ENCODE measurements around the gene ZNF451.
A peak's percentile ranks its signal among the peaks of the same experiment; 100 is the strongest.
"Not testable (repeated sequence)": the region's sequence is repeated elsewhere in the genome, so short reads cannot be mapped to it uniquely, and the experiment has no call there.

Gene ZNF451

GRCh38 chr6:57089687-57090457 lies at the start of gene ZNF451:
ZNF451 (plus strand) TSS chr6:57090188; CDS start chr6:57090254, 66 bp downstream.
- DNase-seq (ENCODE audit: low read depth), result peak; percentile 77

- DNase-seq (ENCODE audit: low read depth), result not testable (repeated sequence)
Observed at GRCh38 chr6:57044061-57044460, 45.9 kb upstream of the ZNF451 start.

DNA sequence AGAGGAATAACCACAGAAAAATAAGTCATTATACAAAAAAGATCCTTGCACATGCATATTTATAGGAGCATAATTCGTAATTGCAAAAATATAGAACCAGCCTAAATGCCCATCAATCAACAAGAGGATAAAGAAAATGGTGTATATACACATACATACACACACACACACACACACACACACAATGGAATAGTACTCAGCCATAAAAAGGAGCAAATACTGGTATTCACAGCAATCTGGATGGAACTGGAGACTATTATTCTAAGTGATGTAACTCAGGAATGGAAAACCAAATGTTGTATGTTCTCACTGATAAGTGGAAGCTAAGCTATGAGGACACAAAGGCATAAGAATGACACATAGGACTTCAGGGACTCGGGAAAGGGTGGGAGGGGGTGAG lies 45.4 kb upstream of the ZNF451 start:
- no peak for DNase-seq (ENCODE audit: low read depth)

DNA sequence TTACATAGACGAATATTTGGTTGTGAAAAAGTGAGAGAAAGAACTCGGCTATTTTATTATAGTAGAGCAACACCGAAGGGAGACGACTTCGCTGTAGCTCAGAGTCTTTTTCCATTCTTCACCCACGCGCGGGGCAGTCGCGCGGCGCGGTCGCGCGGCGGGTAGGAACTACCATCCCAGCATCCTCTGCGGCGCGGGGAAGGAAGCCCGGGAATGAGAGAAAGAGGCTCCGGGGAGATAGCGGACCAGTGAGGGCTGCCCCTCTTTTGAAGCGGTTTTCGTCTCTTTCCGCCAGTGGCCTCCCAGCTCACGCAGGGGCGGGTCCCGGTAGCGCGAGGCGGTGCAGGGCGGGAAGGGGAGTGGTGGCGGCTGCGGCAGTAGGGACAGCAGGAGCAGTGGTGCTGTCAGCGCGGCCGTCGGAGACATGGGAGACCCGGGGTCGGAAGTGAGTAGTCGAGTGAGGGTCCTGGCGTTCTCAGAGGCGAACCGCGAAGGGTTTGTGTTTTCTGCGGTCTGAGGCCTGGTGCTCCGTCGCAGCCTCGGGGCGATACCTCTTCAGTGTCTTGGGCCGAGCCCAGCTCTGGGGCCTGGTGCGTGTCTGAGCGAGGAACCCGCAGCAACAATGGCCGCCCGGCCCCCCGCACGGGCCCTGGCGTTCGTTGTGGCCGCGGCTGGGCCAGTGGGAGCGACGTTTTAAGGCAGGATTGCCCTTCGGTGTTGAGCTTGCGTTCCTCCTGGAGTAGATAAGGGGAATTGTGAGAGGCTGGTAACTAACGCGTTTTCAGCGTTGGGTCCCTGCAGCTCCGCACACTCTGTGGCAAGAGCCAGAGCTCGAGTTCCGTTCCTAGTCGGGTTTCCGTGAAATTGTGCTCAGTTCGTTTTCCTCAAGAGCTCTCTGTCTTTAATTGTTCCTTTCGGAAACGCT lies 43.4 kb upstream of the ZNF451 start, which contains the start of gene KIAA1586:
TSS of gene KIAA1586 (plus strand) at position 362 of the 925 bp plus-strand sequence. CDS start at position 425, 63 bp downstream.
- peak; percentile 40 for DNase-seq (ENCODE audit: low read depth)

DNA sequence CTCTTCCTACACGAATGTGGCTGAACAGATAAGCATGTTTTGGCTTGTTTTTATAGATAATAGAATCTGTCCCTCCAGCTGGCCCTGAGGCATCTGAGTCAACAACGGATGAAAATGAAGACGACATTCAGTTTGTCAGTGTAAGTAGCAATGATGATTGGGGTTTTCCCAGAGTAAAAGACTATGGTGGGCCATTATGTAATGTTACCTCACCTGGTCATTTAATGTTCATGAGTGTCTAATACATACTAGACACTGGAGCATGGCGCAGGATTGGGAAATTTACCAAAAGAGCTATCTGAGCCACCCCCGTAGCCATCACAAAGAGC lies 42.8 kb upstream of the ZNF451 start:
- not testable (repeated sequence) for DNase-seq (ENCODE audit: low read depth)

- DNase-seq (ENCODE audit: low read depth), result not testable (repeated sequence)
Observed at GRCh38 chr6:57047859-57048258, 42.1 kb upstream of the ZNF451 start.

DNA sequence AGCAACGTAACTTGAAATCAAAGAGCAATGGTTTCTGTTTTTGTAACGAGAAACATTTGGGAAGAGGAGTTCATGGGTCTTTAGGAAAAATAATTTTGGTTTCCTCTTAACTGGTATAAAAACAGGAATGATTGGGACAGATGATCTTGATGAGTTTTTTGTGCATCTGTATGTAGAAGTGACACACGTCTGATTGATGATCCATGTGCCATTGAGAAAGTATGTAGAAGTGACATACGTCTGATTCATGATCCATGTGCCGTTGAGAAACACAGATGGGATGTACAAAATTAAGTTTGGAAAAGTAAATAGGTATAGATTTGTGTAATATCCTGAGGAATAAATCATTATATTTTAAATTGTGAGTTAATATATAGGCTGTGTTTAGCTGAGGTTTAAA lies 41.4 kb upstream of the ZNF451 start:
- DNase-seq (ENCODE audit: low read depth), result no peak

- no peak for DNase-seq (ENCODE audit: low read depth)
Observed at GRCh38 chr6:57063847-57064246, 26.1 kb upstream of the ZNF451 start.

DNA sequence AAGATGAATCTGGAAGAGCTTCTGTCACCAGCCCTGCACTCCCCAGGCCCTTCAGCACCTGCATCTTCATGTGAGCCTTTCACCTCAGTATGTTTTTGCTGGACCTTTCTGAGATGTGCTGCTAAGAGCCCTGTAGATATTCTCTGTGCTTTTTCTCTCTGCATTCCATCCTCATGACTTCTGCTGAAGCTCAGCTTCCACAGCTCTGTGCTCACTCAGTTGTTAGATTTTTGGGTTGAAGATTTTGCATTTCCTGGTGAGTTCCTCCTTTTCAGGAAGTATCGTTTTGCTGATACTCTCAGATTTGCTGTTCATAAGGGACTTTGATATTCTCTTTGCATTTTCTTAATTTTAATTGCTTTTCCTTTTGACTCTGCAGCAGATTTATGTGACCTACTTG lies 25.2 kb upstream of the ZNF451 start:
- DNase-seq (ENCODE audit: low read depth), result no peak

- no peak for DNase-seq (ENCODE audit: low read depth)
Observed at GRCh38 chr6:57068061-57068460, 21.9 kb upstream of the ZNF451 start.

DNA sequence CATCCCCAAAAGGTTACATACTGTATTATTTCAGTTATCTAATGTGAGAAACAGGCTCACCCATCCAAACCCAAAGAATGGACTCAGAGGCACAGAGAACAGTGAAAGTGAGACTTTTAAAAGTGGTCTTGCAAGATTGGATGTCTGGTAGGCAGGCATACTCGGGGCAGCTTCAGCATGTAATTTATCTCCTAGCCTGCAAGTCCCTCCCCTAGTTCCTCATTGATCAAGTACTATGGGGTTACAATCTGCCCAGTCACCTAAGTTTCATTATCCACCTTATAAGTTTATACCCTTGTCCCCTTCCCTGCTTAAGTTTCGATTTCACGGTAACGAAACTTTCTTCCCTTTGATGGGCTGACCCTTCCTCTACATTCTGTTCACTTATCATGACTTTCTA lies 20.8 kb upstream of the ZNF451 start:
- DNase-seq (ENCODE audit: low read depth), result no peak

DNA sequence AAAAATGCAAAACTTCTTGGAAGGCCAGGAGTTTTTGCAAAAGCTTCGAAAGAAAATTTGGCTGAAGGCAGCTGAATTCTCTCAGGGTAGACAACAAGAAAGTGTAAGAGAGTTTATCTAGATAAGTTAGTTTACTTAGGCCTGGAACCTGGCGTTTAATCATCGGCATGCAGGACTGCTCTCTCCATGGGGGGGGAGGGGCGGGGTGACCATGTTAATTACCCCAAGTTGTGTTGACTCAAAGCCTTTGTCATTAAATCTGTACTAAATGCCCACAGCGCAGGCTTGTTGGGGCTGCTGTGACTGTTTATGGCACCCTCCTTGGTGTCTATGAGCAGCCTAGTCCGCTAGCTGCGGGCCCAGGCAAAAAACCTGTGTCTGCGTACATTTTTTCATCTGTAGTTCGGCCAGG lies 20.1 kb upstream of the ZNF451 start:
- no peak for DNase-seq (ENCODE audit: low read depth)

- DNase-seq (ENCODE audit: low read depth), result no peak
Observed at GRCh38 chr6:57072108-57072507, 17.9 kb upstream of the ZNF451 start.

- no peak for DNase-seq (ENCODE audit: low read depth)
Observed at GRCh38 chr6:57074383-57074782, 15.6 kb upstream of the ZNF451 start.

GRCh38 chr6:57075092-57075491 lies 14.9 kb upstream of the ZNF451 start:
- no peak for DNase-seq (ENCODE audit: low read depth)

DNA sequence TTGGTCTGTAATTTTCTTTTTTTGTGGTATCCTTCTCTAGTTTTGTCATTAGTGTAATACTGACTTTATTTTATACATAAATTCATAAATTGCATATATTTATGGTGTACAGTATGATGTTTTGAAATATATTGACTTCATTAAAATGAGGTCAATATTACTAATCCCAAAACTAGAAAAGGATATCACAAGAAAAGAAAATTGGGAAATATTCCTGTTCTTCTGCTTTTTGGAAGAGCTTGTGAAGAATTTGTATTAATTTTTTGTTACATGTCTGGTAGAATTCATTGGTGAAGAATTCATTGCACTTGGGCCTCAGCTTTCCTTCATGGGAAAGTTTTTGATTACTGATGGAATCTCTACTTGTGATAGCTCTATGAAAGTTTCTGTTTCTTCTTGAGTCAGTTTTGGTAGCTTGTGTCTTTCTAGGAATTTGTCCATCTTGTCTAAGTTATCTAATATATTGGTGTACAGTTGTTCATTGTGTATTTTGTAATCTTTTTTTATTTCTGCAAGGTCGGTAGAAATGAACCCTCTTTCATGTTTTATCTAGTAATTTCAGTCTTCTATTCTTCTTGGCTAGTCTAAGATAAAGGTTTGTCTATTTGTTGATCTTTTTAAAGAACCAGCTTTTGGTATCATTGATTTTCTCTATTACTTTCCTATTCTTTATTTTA lies 11.3 kb upstream of the ZNF451 start:
- no peak for DNase-seq (ENCODE audit: low read depth)

- no peak for DNase-seq (ENCODE audit: low read depth)
Observed at GRCh38 chr6:57085471-57085870, 4.5 kb upstream of the ZNF451 start.

GRCh38 chr6:57086843-57087242 lies 3.1 kb upstream of the ZNF451 start:
- DNase-seq (ENCODE audit: low read depth), result no peak

GRCh38 chr6:57087916-57088315 lies 2.1 kb upstream of the ZNF451 start:
- DNase-seq (ENCODE audit: low read depth), result no peak

- no peak for DNase-seq (ENCODE audit: low read depth)
Observed at GRCh38 chr6:57089265-57089664, 723 bp upstream of the ZNF451 start.

DNA sequence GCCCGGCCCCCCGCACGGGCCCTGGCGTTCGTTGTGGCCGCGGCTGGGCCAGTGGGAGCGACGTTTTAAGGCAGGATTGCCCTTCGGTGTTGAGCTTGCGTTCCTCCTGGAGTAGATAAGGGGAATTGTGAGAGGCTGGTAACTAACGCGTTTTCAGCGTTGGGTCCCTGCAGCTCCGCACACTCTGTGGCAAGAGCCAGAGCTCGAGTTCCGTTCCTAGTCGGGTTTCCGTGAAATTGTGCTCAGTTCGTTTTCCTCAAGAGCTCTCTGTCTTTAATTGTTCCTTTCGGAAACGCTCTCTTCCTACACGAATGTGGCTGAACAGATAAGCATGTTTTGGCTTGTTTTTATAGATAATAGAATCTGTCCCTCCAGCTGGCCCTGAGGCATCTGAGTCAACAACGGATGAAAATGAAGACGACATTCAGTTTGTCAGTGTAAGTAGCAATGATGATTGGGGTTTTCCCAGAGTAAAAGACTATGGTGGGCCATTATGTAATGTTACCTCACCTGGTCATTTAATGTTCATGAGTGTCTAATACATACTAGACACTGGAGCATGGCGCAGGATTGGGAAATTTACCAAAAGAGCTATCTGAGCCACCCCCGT lies 575 bp downstream of the ZNF451 start:
- DNase-seq (ENCODE audit: low read depth), result not testable (repeated sequence)

- not testable (repeated sequence) for DNase-seq (ENCODE audit: low read depth)
Observed at GRCh38 chr6:57091375-57091774, 1.4 kb downstream of the ZNF451 start.

Data from HS-27A (cell line).